SK-N-SH treated with all-trans-retinoic acid at 6 μM for 48 hours (cell line): Measurements from ENCODE around the gene KCNIP2.
"Not testable (repeated sequence)": the region's sequence is repeated elsewhere in the genome, so short reads cannot be mapped to it uniquely, and the experiment has no call there.

Experiments used
- ATAC-seq: fragments of 200-7000 bp; cut with Tn5 transposase; 3 replicates; pipeline ENCODE4 v1.9.1; 2020; ENCODE audit warnings: mild to moderate bottlenecking, moderate library complexity
- ARNTL ChIP-seq: fragments of 450-650 bp; formaldehyde crosslinking; IDR thresholded peaks from 2 replicates; pipeline ENCODE4 v1.5.0; 2020; ENCODE audit warnings: low read depth, mild to moderate bottlenecking, moderate library complexity, borderline replicate concordance
- BACH2 ChIP-seq: fragments of 250-450 bp; sonication (Bioruptor Pico); IDR thresholded peaks from 2 replicates; pipeline ENCODE4 v1.9.0; 2021; ENCODE audit warnings: mild to moderate bottlenecking, borderline replicate concordance
- CREB5 ChIP-seq: fragments of 250-450 bp; sonication (Bioruptor Pico); IDR thresholded peaks from 2 replicates; pipeline ENCODE4 v1.5.1; 2020; ENCODE audit warnings: low read depth, mild to moderate bottlenecking, moderate library complexity
- CSDC2 ChIP-seq: fragments of 250-450 bp; sonication (Bioruptor Pico); IDR thresholded peaks from 2 replicates; pipeline ENCODE4 v1.5.0; 2020; ENCODE audit warnings: mild to moderate bottlenecking, moderate library complexity
- CSRNP3 ChIP-seq: fragments of 250-450 bp; sonication (Bioruptor Pico); IDR thresholded peaks from 2 replicates; pipeline ENCODE4 v1.5.1; 2021; ENCODE audit warnings: mild to moderate bottlenecking, moderate library complexity
- GLIS3 ChIP-seq: fragments of 250-450 bp; sonication (Bioruptor Pico); IDR thresholded peaks from 2 replicates; pipeline ENCODE4 v1.5.0; 2020; ENCODE audit warnings: mild to moderate bottlenecking, moderate library complexity
- ISL1 ChIP-seq: fragments of 250-450 bp; sonication (Bioruptor Pico); IDR thresholded peaks from 2 replicates; pipeline ENCODE4 v2.1.2; 2022; ENCODE audit warnings: mild to moderate bottlenecking, moderate library complexity
- OSR1 ChIP-seq: fragments of 250-450 bp; sonication (Bioruptor Pico); IDR thresholded peaks from 2 replicates; pipeline ENCODE4 v1.8.0; 2022; ENCODE audit warnings: moderate library complexity, mild to moderate bottlenecking, inconsistent platforms
- PATZ1 ChIP-seq: fragments of 250-450 bp; sonication (Bioruptor Pico); IDR thresholded peaks from 2 replicates; pipeline ENCODE4 v1.8.0; 2020; ENCODE audit warnings: mild to moderate bottlenecking, moderate library complexity, borderline replicate concordance
- PPARA ChIP-seq: fragments of 250-450 bp; sonication (Bioruptor Pico); IDR thresholded peaks from 2 replicates; pipeline ENCODE4 v1.5.0; 2020; ENCODE audit warnings: mild to moderate bottlenecking, borderline replicate concordance
- RARB ChIP-seq: fragments of 250-450 bp; sonication (Bioruptor Pico); IDR thresholded peaks from 2 replicates; pipeline ENCODE4 v1.8.0; 2021; ENCODE audit warnings: mild to moderate bottlenecking, moderate library complexity
- TCF4 ChIP-seq: fragments of 250-450 bp; sonication (Bioruptor Pico); IDR thresholded peaks from 2 replicates; pipeline ENCODE4 v1.8.0; 2021; ENCODE audit warnings: mild to moderate bottlenecking, moderate library complexity, borderline replicate concordance
- TOX ChIP-seq: fragments of 250-450 bp; sonication (Bioruptor Pico); IDR thresholded peaks from 2 replicates; pipeline ENCODE4 v1.8.0; 2021; ENCODE audit warnings: mild to moderate bottlenecking, moderate library complexity, borderline replicate concordance
- TSHZ2 ChIP-seq: fragments of 250-450 bp; sonication (Bioruptor Pico); IDR thresholded peaks from 2 replicates; pipeline ENCODE4 v1.5.0; 2020; ENCODE audit warnings: mild to moderate bottlenecking, moderate library complexity
- ZC3H10 ChIP-seq: fragments of 250-450 bp; sonication (Bioruptor Pico); IDR thresholded peaks from 2 replicates; pipeline ENCODE4 v1.5.1; 2021; ENCODE audit warnings: mild to moderate bottlenecking, moderate library complexity
- ZFP30 ChIP-seq: fragments of 450-650 bp; formaldehyde crosslinking; IDR thresholded peaks from 2 replicates; pipeline ENCODE4 v1.5.0; 2022; ENCODE audit warnings: mild to moderate bottlenecking, moderate library complexity
- ZNF70 ChIP-seq: fragments of 450-650 bp; formaldehyde crosslinking; IDR thresholded peaks from 2 replicates; pipeline ENCODE4 v1.5.0; 2020; ENCODE audit warnings: mild to moderate bottlenecking, moderate library complexity
- ZNF8 ChIP-seq: fragments of 450-650 bp; formaldehyde crosslinking; IDR thresholded peaks from 2 replicates; pipeline ENCODE4 v1.5.0; 2020; ENCODE audit warnings: mild to moderate bottlenecking, moderate library complexity

The KCNIP2 gene

GRCh38 chr10:101789686-101790085 is 53.9 kb downstream of the KCNIP2 start:
- no peak for TF ChIP-seq CSRNP3
- no peak for TF ChIP-seq TSHZ2 (CRISPR knock-in tag)
- no peak for TF ChIP-seq ISL1 (CRISPR knock-in tag)
- no peak for TF ChIP-seq ZNF8 (CRISPR knock-in tag)
- no peak for TF ChIP-seq OSR1
- TF ChIP-seq ARNTL (CRISPR knock-in tag): no peak
- TF ChIP-seq CREB5 (CRISPR knock-in tag): no peak
- no peak for TF ChIP-seq CSDC2 (CRISPR knock-in tag)
- no peak for TF ChIP-seq ZFP30 (CRISPR knock-in tag)
- TF ChIP-seq TCF4 (CRISPR knock-in tag): no peak
- no peak for TF ChIP-seq PPARA (CRISPR knock-in tag)
- no peak for TF ChIP-seq ZNF70 (CRISPR knock-in tag)
- no peak for TF ChIP-seq GLIS3 (CRISPR knock-in tag)
- no peak for TF ChIP-seq TOX (CRISPR knock-in tag)
- TF ChIP-seq ZC3H10: no peak
- TF ChIP-seq BACH2 (CRISPR knock-in tag): no peak
- no peak for TF ChIP-seq RARB (CRISPR knock-in tag)
- TF ChIP-seq PATZ1 (CRISPR knock-in tag): no peak
- TF ChIP-seq, all 23 proteins: peak for 0
- no peak for ATAC-seq

GRCh38 chr10:101789231-101789630 is 54.4 kb downstream of the KCNIP2 start:
- not testable (repeated sequence) for ATAC-seq

- ATAC-seq: no peak
Measured at GRCh38 chr10:101785801-101786200, 57.8 kb downstream of the KCNIP2 start.

More at GRCh38 chr10:101785801-101786200, 57.8 kb downstream of the KCNIP2 start:
- no peak for TF ChIP-seq ZFP30 (CRISPR knock-in tag)
- no peak for TF ChIP-seq GLIS3 (CRISPR knock-in tag)
- no peak for TF ChIP-seq OSR1
- TF ChIP-seq PATZ1 (CRISPR knock-in tag): no peak
- TF ChIP-seq, all 23 proteins: peak for 0
